Lower lobe of right lung (tissue), 2 donors: ENCODE results near the gene BRD7. TPM values are rescaled to one million over a fixed set of nuclear protein-coding genes. Genes with fewer than 3 reads are reported as not detected.
A peak's percentile ranks its signal among the peaks of the same experiment; 100 is the strongest.

ENCODE experiments used
- ATAC-seq, 2 donors: fragments of 200-7000 bp; cut with Tn5 transposase; one replicate each; pipeline ENCODE4 v1.9.1; 2020 to 2022; ENCODE audit warnings: mild to moderate bottlenecking in 2 of 2, moderate library complexity in 2 of 2
- DNase-seq: peaks from one replicate; pipeline ENCODE4 v3.0.0-alpha.2; 2020
- H3K27ac ChIP-seq: fragments of 200-600 bp; one replicate; pipeline ENCODE4 v1.8.0; 2022
- H3K27me3 ChIP-seq: fragments of 200-600 bp; one replicate; pipeline ENCODE4 v1.8.0; 2022; ENCODE audit warnings: low read depth
- H3K36me3 ChIP-seq: fragments of 200-600 bp; one replicate; pipeline ENCODE4 v1.8.0; 2022; ENCODE audit warnings: mild to moderate bottlenecking
- H3K4me1 ChIP-seq: fragments of 200-600 bp; one replicate; pipeline ENCODE4 v1.8.0; 2022
- H3K4me3 ChIP-seq: fragments of 200-600 bp; one replicate; pipeline ENCODE4 v1.8.0; 2022; ENCODE audit warnings: mild to moderate bottlenecking
- H3K9me3 ChIP-seq: fragments of 200-600 bp; one replicate; pipeline ENCODE4 v1.8.0; 2022
- CTCF ChIP-seq: fragments of 200-600 bp; IDR thresholded peaks from one replicate; pipeline ENCODE4 v1.8.0; 2022; ENCODE audit warnings: antibody characterized with exemption, mild to moderate bottlenecking
- intact Hi-C: fragments of 100-400 bp; cut with DNase I; formaldehyde crosslinking; loops from one replicate; pipeline ENCODE4 v1.11.0; 2022
- total RNA-seq: library from RNA; stranded (reverse); fragmentation: NEBNext Ultra II Directional; extraction: Animal tissue kit (Norgen Biotek cat#: 25700); gene quantifications from one replicate; pipeline ENCODE4 v1.2.1, GENCODE V29; 2021
- donor health status: DM: no; HTN: yes; CAD: no; lungs with severe emphysema.

Gene BRD7
- total RNA-seq, 1 donor from 2014 or later = 76.3 TPM

GRCh38 chr16:50291719-50292565, 76.8 kb downstream of the BRD7 start:
- H3K27me3 ChIP-seq = no peaks in the 10 kb centered on the region
- intact Hi-C loops = no loop called here
- H3K4me3 ChIP-seq = no peak overlapping the region
- peaks cover 75% of the 10 kb centered on the region for H3K36me3 ChIP-seq
- H3K4me1 ChIP-seq = no peaks in the 10 kb centered on the region
- no peak overlapping the region for H3K27ac ChIP-seq
- no peak for TF ChIP-seq CTCF
- ATAC-seq = peak in 1 of 2 donors; percentile 3
- H3K9me3 ChIP-seq = no peaks in the 10 kb centered on the region
- DNase-seq = no peak

GRCh38 chr16:50290856-50291255, 77.9 kb downstream of the BRD7 start:
- Histone ChIP-seq H3K4me1 (peaks cover 1% of the 10 kb centered on the region), H3K27me3 (no peaks in the 10 kb centered on the region), H3K36me3 (peaks cover 66% of the 10 kb centered on the region), H3K9me3 (peaks cover 3% of the 10 kb centered on the region), H3K27ac (no peak overlapping the region), H3K4me3 (no peak overlapping the region)
- TF ChIP-seq CTCF = no peak
- intact Hi-C loops = no loop called here
- no peak for DNase-seq
- ATAC-seq = no peak

GRCh38 chr16:50289950-50290764, 78.6 kb downstream of the BRD7 start:
- ATAC-seq (no peak), DNase-seq (no peak)
- intact Hi-C loops = no loop called here
- Histone ChIP-seq H3K36me3 (peaks cover 61% of the 10 kb centered on the region), H3K9me3 (peaks cover 3% of the 10 kb centered on the region), H3K27ac (no peak overlapping the region), H3K4me3 (no peak overlapping the region), H3K4me1 (peaks cover 8% of the 10 kb centered on the region), H3K27me3 (no peaks in the 10 kb centered on the region)
- TF ChIP-seq CTCF = no peak

GRCh38 chr16:50288920-50289319, 79.9 kb downstream of the BRD7 start:
- intact Hi-C loops = no loop called here
- no peak overlapping the region for H3K27ac ChIP-seq
- ATAC-seq = no peak

More at GRCh38 chr16:50288920-50289319, 79.9 kb downstream of the BRD7 start:
- no peak for TF ChIP-seq CTCF
- Histone ChIP-seq H3K27me3 (no peaks in the 10 kb centered on the region), H3K4me3 (no peak overlapping the region), H3K36me3 (peaks cover 49% of the 10 kb centered on the region), H3K4me1 (peaks cover 20% of the 10 kb centered on the region), H3K9me3 (peaks cover 3% of the 10 kb centered on the region)
- DNase-seq = no peak
